ENCODE results near the gene STX8. TPM values are rescaled to one million over a fixed set of nuclear protein-coding genes. Genes with fewer than 3 reads are reported as not detected.

The STX8 gene
- total and polyA plus RNA-seq, 12 donors = 53.3 to 80.1 (median 63.9) TPM

GRCh38 chr17:9519583-9520272 is 55.9 kb downstream of the STX8 start:
- DNase-seq (no peak), ATAC-seq (no peak)
- 74 to 75% methylated on average over 9 of the region's 9 CpGs for WGBS, 2 donors
- intact Hi-C loops (cut with DNase I) = loop anchor here in 7 of 10 donors (2.0 to 10.0 kb wide), 6 partner anchors 65 to 529 kb away; no protein-coding TSS in a partner anchor
- Histone ChIP-seq H3K36me3 (no peaks in the 10 kb centered on the region), H3K27me3 (no peaks in the 10 kb centered on the region), H3K4me3 (no peak overlapping the region), H3K9me3 (no peaks in the 10 kb centered on the region), H3K27ac (no peak overlapping the region), H3K4me1 (peaks cover 0 to 22% (median 6%) of the 10 kb centered on the region in 9 donors)
- TF ChIP-seq, protein P1, sequence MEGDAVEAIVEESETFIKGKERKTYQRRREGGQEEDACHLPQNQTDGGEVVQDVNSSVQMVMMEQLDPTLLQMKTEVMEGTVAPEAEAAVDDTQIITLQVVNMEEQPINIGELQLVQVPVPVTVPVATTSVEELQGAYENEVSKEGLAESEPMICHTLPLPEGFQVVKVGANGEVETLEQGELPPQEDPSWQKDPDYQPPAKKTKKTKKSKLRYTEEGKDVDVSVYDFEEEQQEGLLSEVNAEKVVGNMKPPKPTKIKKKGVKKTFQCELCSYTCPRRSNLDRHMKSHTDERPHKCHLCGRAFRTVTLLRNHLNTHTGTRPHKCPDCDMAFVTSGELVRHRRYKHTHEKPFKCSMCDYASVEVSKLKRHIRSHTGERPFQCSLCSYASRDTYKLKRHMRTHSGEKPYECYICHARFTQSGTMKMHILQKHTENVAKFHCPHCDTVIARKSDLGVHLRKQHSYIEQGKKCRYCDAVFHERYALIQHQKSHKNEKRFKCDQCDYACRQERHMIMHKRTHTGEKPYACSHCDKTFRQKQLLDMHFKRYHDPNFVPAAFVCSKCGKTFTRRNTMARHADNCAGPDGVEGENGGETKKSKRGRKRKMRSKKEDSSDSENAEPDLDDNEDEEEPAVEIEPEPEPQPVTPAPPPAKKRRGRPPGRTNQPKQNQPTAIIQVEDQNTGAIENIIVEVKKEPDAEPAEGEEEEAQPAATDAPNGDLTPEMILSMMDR (IDR thresholded peaks at IDR 0.05) = no peak

DNA sequence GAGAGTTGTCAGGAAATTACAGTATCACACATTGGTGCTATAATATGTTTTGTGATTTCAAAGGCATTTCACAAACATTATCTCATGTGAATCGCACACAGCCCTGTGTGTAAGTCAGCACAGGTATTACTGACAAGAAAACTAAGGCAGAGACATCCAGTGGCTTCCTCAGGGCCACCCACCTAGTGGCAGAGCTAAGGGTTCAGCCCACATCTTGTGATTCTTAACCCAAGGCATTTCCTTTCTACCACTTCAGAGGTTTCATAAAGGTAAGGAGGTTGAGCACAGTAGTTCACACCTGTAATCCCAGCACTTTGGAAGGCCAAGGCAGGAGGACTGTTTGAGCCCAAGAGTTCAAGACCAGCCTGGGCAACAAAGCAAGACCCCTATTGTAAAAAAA is 58.2 kb downstream of the STX8 start:
- intact Hi-C loops (cut with DNase I) = loop anchor here in 3 of 10 donors (10.0 kb wide), 2 partner anchors 63 to 223 kb away; no protein-coding TSS in a partner anchor
- ATAC-seq (no peak), DNase-seq (no peak)
- Histone ChIP-seq H3K9me3 (peaks cover 0 to 7% (median 0%) of the 10 kb centered on the region in 11 donors), H3K36me3 (no peaks in the 10 kb centered on the region), H3K4me1 (peaks cover 0 to 22% (median 6%) of the 10 kb centered on the region in 9 donors), H3K27ac (no peak overlapping the region), H3K4me3 (no peak overlapping the region), H3K27me3 (no peaks in the 10 kb centered on the region)
- TF ChIP-seq, protein P1 (IDR thresholded peaks at IDR 0.05) = no peak
- WGBS, 2 donors = 94 to 97% methylated on average over 1 of the region's 1 CpG

GRCh38 chr17:9513266-9513665 is 62.4 kb downstream of the STX8 start:
- WGBS, 2 donors = 94% methylated on average over 2 of the region's 2 CpGs
- intact Hi-C loops (cut with DNase I) = loop anchor here in 3 of 10 donors (10.0 kb wide), 2 partner anchors 58 to 218 kb away; no protein-coding TSS in a partner anchor
- TF ChIP-seq, protein P1 (IDR thresholded peaks at IDR 0.05) = no peak
- no peak for DNase-seq
- Histone ChIP-seq H3K9me3 (peaks cover 0 to 29% (median 18%) of the 10 kb centered on the region in 11 donors), H3K4me3 (no peak overlapping the region), H3K27ac (no peak overlapping the region), H3K27me3 (no peaks in the 10 kb centered on the region), H3K36me3 (peaks cover 0 to 6% (median 0%) of the 10 kb centered on the region in 9 donors), H3K4me1 (peaks cover 0 to 3% (median 0%) of the 10 kb centered on the region in 9 donors)
- no peak for ATAC-seq

DNA sequence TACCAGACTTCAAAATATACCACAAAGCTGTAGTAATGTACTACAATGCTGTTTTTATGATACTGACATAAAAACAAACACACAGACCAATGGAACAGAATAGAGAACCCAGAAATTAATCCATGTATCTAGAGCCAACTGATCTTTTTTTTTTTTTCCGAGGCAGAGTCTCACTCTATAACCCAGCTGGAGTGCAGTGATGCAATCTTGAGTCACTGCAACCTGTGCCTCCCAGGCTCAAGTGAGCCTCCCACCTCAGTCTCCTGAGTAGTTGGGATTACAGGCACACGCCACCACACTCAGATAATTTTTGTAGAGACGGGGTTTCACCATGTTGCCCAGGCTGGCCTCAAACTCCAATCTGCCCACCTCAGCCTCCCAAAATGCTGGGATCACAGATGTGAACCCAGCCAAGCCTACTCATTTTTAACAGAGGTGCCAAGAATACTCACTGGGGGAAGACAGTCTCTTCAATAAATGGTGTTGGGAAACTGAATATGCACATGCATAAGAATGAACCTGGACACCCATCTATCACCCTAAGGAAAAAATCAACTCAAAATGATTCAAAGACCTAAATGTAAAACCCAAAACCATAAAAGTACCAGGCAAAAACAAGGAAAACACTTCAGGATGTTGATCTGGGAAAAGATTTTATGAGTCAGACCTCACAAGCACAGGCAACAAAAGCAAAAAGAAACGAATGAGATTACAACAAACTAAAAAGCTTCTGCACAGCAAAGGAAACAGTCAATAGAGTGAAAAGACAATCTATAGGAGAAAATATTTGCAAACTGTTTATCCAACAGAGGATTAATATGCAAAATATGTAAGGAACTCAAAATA is 63.1 kb downstream of the STX8 start:
- Histone ChIP-seq H3K9me3 (peaks cover 0 to 36% (median 26%) of the 10 kb centered on the region in 11 donors), H3K4me3 (no peak overlapping the region), H3K4me1 (peaks cover 0 to 3% (median 0%) of the 10 kb centered on the region in 9 donors), H3K27ac (no peak overlapping the region), H3K27me3 (no peaks in the 10 kb centered on the region), H3K36me3 (peaks cover 0 to 6% (median 0%) of the 10 kb centered on the region in 9 donors)
- WGBS, 2 donors = 66 to 80% methylated on average over 4 of the region's 4 CpGs
- ATAC-seq = no peak
- TF ChIP-seq, protein P1 (IDR thresholded peaks at IDR 0.05) = no peak
- no peak for DNase-seq
- intact Hi-C loops (cut with DNase I) = loop anchor here in 3 of 10 donors (10.0 kb wide), 2 partner anchors 58 to 218 kb away; no protein-coding TSS in a partner anchor
